Liver (tissue), 3 donors: ENCODE results near the gene CBX5.
A peak's percentile ranks its signal among the peaks of the same experiment; 100 is the strongest.

Experiments used
- CTCF ChIP-seq: fragments of 150-350 bp; IDR thresholded peaks from 2 replicates; pipeline ENCODE4 v1.5.1; 2017; ENCODE audit warnings: improper control_type of control experiment, low read depth, low read length; ENCODE audit not compliant: missing input control
- GABPA ChIP-seq, 2 donors: IDR thresholded peaks in 1 of 2; conservative IDR thresholded peaks in 1 of 2; 2 replicates each; pipeline ENCODE4 v1.6.1; 2016; ENCODE audit warnings: antibody characterized with exemption in 2 of 2, mild to moderate bottlenecking in 1 of 2, moderate library complexity in 1 of 2
- JUND ChIP-seq, 2 donors: IDR thresholded peaks; 2 replicates each; pipeline ENCODE4 v1.6.1; 2016; ENCODE audit warnings: antibody characterized with exemption in 2 of 2
- MAX ChIP-seq: IDR thresholded peaks from 2 replicates; pipeline ENCODE4 v1.6.1; 2016; ENCODE audit warnings: antibody characterized with exemption
- RAD21 ChIP-seq, 2 donors: IDR thresholded peaks; 2 replicates each; pipeline ENCODE4 v1.6.1; 2016; ENCODE audit warnings: antibody characterized with exemption in 2 of 2, mild to moderate bottlenecking in 2 of 2
- SP1 ChIP-seq: IDR thresholded peaks from 2 replicates; pipeline ENCODE4 v1.6.1; 2018; ENCODE audit warnings: antibody characterized with exemption, mild to moderate bottlenecking
- YY1 ChIP-seq: IDR thresholded peaks from 2 replicates; pipeline ENCODE4 v1.6.1; 2016; ENCODE audit warnings: antibody characterized with exemption, mild to moderate bottlenecking
- donor health status: healthy.
- donor health status: healthy.

- TF ChIP-seq RAD21 (IDR thresholded peaks at IDR 0.05), result peak; percentile 86 to 93
- TF ChIP-seq CTCF, result peak; percentile 89
- peak; percentile 15 for TF ChIP-seq SP1
- no peak for TF ChIP-seq MAX
- no peak for TF ChIP-seq JUND (IDR thresholded peaks at IDR 0.05)
- TF ChIP-seq YY1, result no peak
- TF ChIP-seq GABPA (IDR thresholded peaks at IDR 0.05 in 1 of 2, conservative IDR thresholded peaks at IDR 0.05 in 1 of 2), result no peak
These were observed 14.4 kb upstream of the CBX5 start for GRCh38 chr12:54294152-54294952.
